Vagina (tissue), 2 donors: ENCODE results near the gene MTIF3.

Source experiments
- POLR2A ChIP-seq, 2 donors: fragments of 450-650 bp; IDR thresholded peaks; one replicate each; pipeline ENCODE4 v1.6.1; 2017; ENCODE audit warnings: antibody characterized with exemption in 2 of 2, mild to moderate bottlenecking in 2 of 2, moderate library complexity in 2 of 2
- POLR2AphosphoS5 ChIP-seq, 2 donors: sonication (generic); formaldehyde crosslinking; IDR thresholded peaks; one replicate each; pipeline ENCODE4 v1.9.0; 2017; ENCODE audit warnings: antibody characterized with exemption in 2 of 2, mild to moderate bottlenecking in 2 of 2, low read depth in 1 of 2; ENCODE audit not compliant: insufficient read depth in 1 of 2
- TF ChIP-seq, protein P1 (sequence below), 3 experiments: fragments of 450-650 bp in 2 of 3; fragments of 200-600 bp in 1 of 3; sonication (generic) in 1 of 3; IDR thresholded peaks; one replicate each; pipeline ENCODE4 v1.5.1; 2017 to 2019; ENCODE audit warnings: antibody characterized with exemption in 3 of 3, mild to moderate bottlenecking in 2 of 3, moderate library complexity in 2 of 3

DNA sequence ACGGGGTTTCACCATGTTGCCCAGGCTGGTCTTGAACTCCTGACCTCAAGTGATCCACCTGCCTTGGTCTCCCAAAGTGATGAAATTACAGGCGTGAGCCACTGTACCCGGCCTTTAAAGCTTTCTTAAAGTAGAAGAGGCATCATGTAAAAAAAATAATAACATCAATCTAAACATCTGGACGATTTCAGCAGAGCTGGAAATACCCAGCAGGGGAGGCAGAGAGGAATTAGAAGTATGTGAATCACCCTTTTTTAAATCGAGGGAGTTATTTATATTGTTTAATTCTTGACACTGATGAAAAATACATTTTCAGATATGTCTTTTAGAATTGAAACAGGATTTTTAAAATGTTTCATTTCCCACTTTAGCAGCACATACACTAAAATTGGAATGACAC, 37.4 kb upstream of the MTIF3 start:
- TF ChIP-seq, protein P1, sequence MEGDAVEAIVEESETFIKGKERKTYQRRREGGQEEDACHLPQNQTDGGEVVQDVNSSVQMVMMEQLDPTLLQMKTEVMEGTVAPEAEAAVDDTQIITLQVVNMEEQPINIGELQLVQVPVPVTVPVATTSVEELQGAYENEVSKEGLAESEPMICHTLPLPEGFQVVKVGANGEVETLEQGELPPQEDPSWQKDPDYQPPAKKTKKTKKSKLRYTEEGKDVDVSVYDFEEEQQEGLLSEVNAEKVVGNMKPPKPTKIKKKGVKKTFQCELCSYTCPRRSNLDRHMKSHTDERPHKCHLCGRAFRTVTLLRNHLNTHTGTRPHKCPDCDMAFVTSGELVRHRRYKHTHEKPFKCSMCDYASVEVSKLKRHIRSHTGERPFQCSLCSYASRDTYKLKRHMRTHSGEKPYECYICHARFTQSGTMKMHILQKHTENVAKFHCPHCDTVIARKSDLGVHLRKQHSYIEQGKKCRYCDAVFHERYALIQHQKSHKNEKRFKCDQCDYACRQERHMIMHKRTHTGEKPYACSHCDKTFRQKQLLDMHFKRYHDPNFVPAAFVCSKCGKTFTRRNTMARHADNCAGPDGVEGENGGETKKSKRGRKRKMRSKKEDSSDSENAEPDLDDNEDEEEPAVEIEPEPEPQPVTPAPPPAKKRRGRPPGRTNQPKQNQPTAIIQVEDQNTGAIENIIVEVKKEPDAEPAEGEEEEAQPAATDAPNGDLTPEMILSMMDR (IDR thresholded peaks at IDR 0.05), result no peak
- no peak for TF ChIP-seq POLR2AphosphoS5 (IDR thresholded peaks at IDR 0.05; ENCODE audit: insufficient read depth in 1 of 2, low read depth in 1 of 2)
- TF ChIP-seq POLR2A (IDR thresholded peaks at IDR 0.05), result no peak
